SK-N-MC (cell line): ENCODE results near the gene REPS1.

Experiments used
- DNase-seq: peaks from one replicate; pipeline ENCODE4 v3.0.0-alpha.2; 2011; ENCODE audit warnings: low read depth, low spot score
- H3K27ac ChIP-seq: fragments of 200-600 bp; sonication (generic); 2 replicates; pipeline ENCODE4 v1.5.1; 2016; ENCODE audit warnings: mixed run types
- H3K36me3 ChIP-seq: fragments of 200-600 bp; sonication (generic); 2 replicates; pipeline ENCODE4 v1.6.1; 2017; ENCODE audit warnings: antibody characterized with exemption, low read length, mixed read lengths; ENCODE audit not compliant: insufficient read depth
- H3K4me3 ChIP-seq: fragments of 200-600 bp; sonication (generic); 2 replicates; pipeline ENCODE4 v1.5.1; 2016
- H3K9ac ChIP-seq: fragments of 200-600 bp; sonication (generic); 2 replicates; pipeline ENCODE4 v1.8.0; 2017; ENCODE audit warnings: mixed run types, mixed read lengths; ENCODE audit not compliant: insufficient read length
- H3K9me3 ChIP-seq: fragments of 200-600 bp; sonication (generic); 2 replicates; pipeline ENCODE4 v1.6.1; 2017; ENCODE audit warnings: low read depth, mild to moderate bottlenecking, antibody characterized with exemption, low read length, moderate library complexity, mixed read lengths
- EZH2 ChIP-seq: fragments of 200-600 bp; sonication (generic); IDR thresholded peaks from one replicate; pipeline ENCODE4 v1.6.1; 2017; ENCODE audit warnings: antibody characterized with exemption
- FOXP2 ChIP-seq: optimal IDR thresholded peaks from 2 replicates; pipeline ENCODE3; 2011; ENCODE audit warnings: mild to moderate bottlenecking, moderate library complexity; ENCODE audit not compliant: insufficient read depth; ENCODE audit errors: extremely low read length, control extremely low read depth
- POLR2AphosphoS5 ChIP-seq: IDR thresholded peaks from 2 replicates; pipeline ENCODE4 v1.6.1; 2012; ENCODE audit warnings: mild to moderate bottlenecking, low read depth, low read length, borderline replicate concordance

Gene REPS1

GRCh38 chr6:138965971-138966370 is 22.1 kb downstream of the REPS1 start:
- H3K36me3 ChIP-seq, result no peaks in the 10 kb centered on the region
- no peak overlapping the region for H3K4me3 ChIP-seq
- H3K9me3 ChIP-seq, result no peaks in the 10 kb centered on the region
- no peak overlapping the region for H3K9ac ChIP-seq
- no peak for TF ChIP-seq EZH2
- no peak for TF ChIP-seq FOXP2
- TF ChIP-seq POLR2AphosphoS5, result no peak
- DNase-seq, result no peak
- no peak overlapping the region for H3K27ac ChIP-seq

DNA sequence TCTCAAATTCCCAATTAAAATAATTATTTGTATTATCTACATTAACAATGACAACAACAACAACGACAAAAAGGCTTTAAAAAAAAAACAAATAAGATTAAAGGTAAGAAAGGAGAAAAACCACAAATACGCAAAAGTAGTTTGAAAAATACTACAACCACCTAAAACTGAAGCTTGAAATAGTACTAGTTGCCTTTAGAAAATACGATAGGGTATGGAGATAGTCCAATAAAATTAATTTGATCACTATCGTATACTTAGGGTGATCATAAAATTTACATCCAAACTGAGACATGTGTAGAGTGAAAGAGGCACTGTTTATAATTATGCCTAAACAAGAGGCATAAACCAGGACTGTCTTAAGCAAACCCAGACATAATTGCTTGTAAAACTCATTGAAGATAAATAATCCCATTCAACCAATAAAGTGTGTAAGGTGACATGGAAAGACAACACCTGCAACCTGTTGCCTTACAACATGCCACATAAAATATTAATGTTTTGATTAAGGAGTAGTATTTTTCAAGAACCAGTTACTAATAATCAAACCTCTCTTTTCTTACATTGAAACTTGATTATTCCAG is 22.7 kb downstream of the REPS1 start:
- Histone ChIP-seq H3K9ac (no peak overlapping the region), H3K27ac (no peak overlapping the region), H3K4me3 (no peak overlapping the region), H3K36me3 (no peaks in the 10 kb centered on the region), H3K9me3 (no peaks in the 10 kb centered on the region)
- no peak for TF ChIP-seq EZH2
- no peak for TF ChIP-seq FOXP2
- no peak for TF ChIP-seq POLR2AphosphoS5
- no peak for DNase-seq

DNA sequence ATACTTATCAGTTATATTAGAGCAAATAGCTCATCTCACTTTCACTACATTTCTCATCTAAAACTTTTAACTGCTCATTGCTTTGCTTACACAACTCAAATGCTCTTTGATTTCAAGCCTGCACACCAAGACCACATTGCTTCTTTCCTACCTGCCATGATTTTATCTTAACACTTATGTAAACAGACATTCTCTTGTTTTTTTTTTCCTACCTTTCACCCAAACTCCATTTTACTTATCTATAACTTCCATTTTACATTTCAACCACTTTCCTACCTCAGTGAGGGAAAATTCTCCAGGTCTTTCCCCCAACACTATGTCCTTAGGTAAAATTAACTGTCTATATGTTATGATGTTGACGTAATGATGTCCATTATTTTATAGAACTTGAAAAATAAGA is 24.0 kb downstream of the REPS1 start:
- Histone ChIP-seq H3K4me3 (no peak overlapping the region), H3K36me3 (no peaks in the 10 kb centered on the region), H3K27ac (no peak overlapping the region), H3K9ac (no peak overlapping the region), H3K9me3 (no peaks in the 10 kb centered on the region)
- TF ChIP-seq EZH2 (no peak), FOXP2 (no peak), POLR2AphosphoS5 (no peak)
- DNase-seq, result no peak

DNA sequence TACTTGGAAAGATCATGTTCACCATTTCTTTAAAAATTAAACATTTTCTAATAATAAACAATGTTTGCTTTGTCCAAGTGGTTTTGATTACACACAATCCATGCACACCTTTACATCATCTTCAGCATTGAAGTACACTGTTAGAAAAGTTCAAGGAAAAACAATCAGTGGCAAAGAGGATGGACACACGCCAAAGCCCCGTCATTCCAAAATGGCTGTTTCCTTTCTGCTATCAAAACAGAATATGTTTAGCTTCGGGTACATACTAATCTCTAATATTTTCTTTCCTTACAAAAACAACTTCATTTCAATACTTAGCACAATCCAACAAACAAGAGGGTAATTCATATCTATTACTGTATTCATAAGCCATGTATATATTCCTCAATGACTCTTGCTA is 24.5 kb downstream of the REPS1 start:
- no peak overlapping the region for H3K4me3 ChIP-seq
- no peaks in the 10 kb centered on the region for H3K9me3 ChIP-seq
- no peak overlapping the region for H3K9ac ChIP-seq
- no peak for DNase-seq
- H3K27ac ChIP-seq, result no peak overlapping the region
- no peaks in the 10 kb centered on the region for H3K36me3 ChIP-seq
- TF ChIP-seq FOXP2 (no peak), POLR2AphosphoS5 (no peak), EZH2 (no peak)

DNA sequence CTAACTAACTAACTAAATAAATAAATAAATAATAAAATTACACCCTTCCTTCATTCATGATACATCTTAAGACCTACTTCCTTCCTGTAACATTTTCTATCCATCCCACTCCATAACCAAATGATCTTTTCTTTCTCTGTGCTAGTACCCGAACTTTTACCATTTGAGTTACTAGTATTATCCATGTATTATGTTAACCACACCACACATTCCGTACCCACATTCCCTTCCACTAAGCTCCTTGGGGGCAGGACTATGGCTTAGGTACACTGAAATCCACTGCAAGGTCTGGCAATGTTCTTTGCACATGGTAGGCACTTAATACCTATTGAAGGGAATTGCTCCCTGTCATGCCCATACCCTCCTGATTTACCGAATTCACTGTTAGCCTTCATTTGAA is 24.9 kb downstream of the REPS1 start:
- Histone ChIP-seq H3K36me3 (no peaks in the 10 kb centered on the region), H3K9ac (no peak overlapping the region), H3K4me3 (no peak overlapping the region), H3K9me3 (no peaks in the 10 kb centered on the region), H3K27ac (no peak overlapping the region)
- TF ChIP-seq POLR2AphosphoS5 (no peak), FOXP2 (no peak), EZH2 (no peak)
- DNase-seq, result no peak

GRCh38 chr6:138959521-138959920 is 28.5 kb downstream of the REPS1 start:
- Histone ChIP-seq H3K9ac (no peak overlapping the region), H3K4me3 (no peak overlapping the region), H3K36me3 (no peaks in the 10 kb centered on the region), H3K27ac (no peak overlapping the region), H3K9me3 (no peaks in the 10 kb centered on the region)
- DNase-seq, result no peak
- TF ChIP-seq EZH2 (no peak), POLR2AphosphoS5 (no peak), FOXP2 (no peak)

DNA sequence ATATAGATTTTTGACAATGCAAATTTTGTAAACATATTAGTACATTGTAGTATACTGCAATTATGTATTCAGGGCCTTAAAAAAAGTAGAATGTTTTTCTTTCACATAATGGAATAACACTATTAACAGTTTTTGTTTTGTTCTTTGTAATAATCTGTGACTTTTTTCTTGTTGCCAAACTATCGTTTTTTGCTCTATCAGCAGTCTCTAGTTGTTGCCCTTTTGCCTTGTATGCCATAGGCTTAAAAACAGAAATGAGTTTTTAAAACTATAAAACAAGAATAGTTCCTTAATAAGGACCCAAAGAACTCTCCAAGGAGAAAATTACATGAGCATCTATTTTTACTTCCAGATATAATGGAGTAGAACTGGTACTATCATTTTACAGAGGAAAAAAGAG is 29.5 kb downstream of the REPS1 start:
- no peak for DNase-seq
- H3K9ac ChIP-seq, result no peak overlapping the region
- H3K4me3 ChIP-seq, result 0 out of 2 replicates have a peak overlapping the region, but pooled peaks have one; percentile 25
- H3K27ac ChIP-seq, result 0 out of 2 replicates have a peak overlapping the region, but pooled peaks have one; percentile 2
- H3K9me3 ChIP-seq, result no peaks in the 10 kb centered on the region
- TF ChIP-seq POLR2AphosphoS5 (no peak), EZH2 (no peak), FOXP2 (no peak)
- H3K36me3 ChIP-seq, result no peaks in the 10 kb centered on the region

DNA sequence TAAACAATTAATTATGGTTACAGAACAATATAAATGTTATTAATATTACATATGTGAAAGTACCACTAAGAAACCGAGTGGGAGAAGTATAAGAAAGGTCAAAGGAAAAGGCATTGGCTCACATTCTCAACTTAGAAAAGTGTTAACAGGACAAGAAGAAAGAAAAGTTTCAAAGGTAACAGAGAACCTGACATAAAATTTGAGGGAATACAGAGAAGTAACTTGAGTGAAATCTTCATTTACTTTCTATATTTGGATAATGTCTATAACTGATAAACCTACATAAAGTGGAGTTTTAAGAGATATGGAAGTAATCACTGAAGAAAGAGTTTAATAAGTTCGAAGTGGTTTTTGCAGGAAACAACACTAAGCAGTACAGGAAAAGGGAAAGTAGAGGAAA is 30.1 kb downstream of the REPS1 start:
- H3K9me3 ChIP-seq, result no peaks in the 10 kb centered on the region
- TF ChIP-seq FOXP2 (no peak), POLR2AphosphoS5 (no peak), EZH2 (no peak)
- peak overlapping the region; percentile 25; the same call in 1 of the 2 replicates for H3K4me3 ChIP-seq
- H3K9ac ChIP-seq, result no peak overlapping the region
- H3K27ac ChIP-seq, result peak overlapping the region; percentile 57; the same call in 1 of the 2 replicates
- H3K36me3 ChIP-seq, result no peaks in the 10 kb centered on the region
- DNase-seq, result no peak

DNA sequence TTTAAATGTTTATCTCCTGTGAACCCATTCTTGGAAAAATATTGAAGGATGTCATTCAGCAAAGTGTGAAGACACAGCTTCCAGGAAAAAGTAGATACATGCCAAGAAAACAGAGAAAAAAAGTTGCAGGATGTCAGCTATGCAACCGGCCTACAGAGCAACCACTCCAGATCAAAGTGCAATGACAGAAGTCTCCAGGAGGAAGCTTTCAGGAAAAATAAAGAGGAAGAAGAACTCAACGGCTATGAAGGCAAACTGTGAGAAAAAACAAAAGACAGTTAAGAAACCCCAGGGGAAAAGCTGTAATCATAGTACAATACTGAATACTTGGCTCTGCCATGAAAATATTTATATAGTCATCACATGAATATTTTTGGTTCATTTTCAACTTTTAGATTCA is 30.6 kb downstream of the REPS1 start:
- Histone ChIP-seq H3K27ac (peak overlapping the region; percentile 57; the same call in 1 of the 2 replicates), H3K9ac (no peak overlapping the region), H3K36me3 (no peaks in the 10 kb centered on the region), H3K4me3 (no peak overlapping the region), H3K9me3 (no peaks in the 10 kb centered on the region)
- TF ChIP-seq POLR2AphosphoS5 (no peak), EZH2 (no peak), FOXP2 (no peak)
- DNase-seq, result no peak
